Duodenal mucosa (tissue), 2 donors: ENCODE results near the gene TEX30.

Experiments used
- H3K27ac ChIP-seq: one replicate; pipeline ENCODE4 v1.7.0; 2013; ENCODE audit warnings: low read depth, low read length
- H3K27me3 ChIP-seq, 2 donors: one replicate each; pipeline ENCODE4 v1.7.0; 2013; ENCODE audit warnings: low read length in 2 of 2, control low read depth in 1 of 2; ENCODE audit not compliant: insufficient read depth in 2 of 2, control insufficient read depth in 1 of 2
- H3K36me3 ChIP-seq, 2 donors: one replicate each; pipeline ENCODE4 v1.7.0; 2013; ENCODE audit warnings: low read length in 2 of 2, control low read depth in 1 of 2; ENCODE audit not compliant: insufficient read depth in 2 of 2, control insufficient read depth in 1 of 2
- H3K4me1 ChIP-seq, 2 donors: one replicate each; pipeline ENCODE4 v1.7.0; 2013; ENCODE audit warnings: low read length in 2 of 2, control low read depth in 1 of 2; ENCODE audit not compliant: insufficient read depth in 2 of 2, control insufficient read depth in 1 of 2
- H3K4me3 ChIP-seq, 2 donors: one replicate each; pipeline ENCODE4 v1.7.0; 2013; ENCODE audit warnings: low read length in 2 of 2, low read depth in 1 of 2
- H3K9ac ChIP-seq, 2 donors: one replicate each; pipeline ENCODE4 v1.7.0; 2013; ENCODE audit warnings: low read length in 2 of 2, low read depth in 1 of 2
- H3K9me3 ChIP-seq, 2 donors: one replicate each; pipeline ENCODE4 v1.7.0; 2013; ENCODE audit warnings: low read length in 2 of 2, control low read depth in 1 of 2; ENCODE audit not compliant: control insufficient read depth in 1 of 2

TEX30 gene

GRCh38 chr13:102768909-102769308 is 4.7 kb downstream of the TEX30 start:
- no peak overlapping the region for H3K9ac ChIP-seq
- no peaks in the 10 kb centered on the region for H3K9me3 ChIP-seq
- peaks cover 2 to 6% of the 10 kb centered on the region in 2 donors for H3K36me3 ChIP-seq

GRCh38 chr13:102763741-102764140 is 9.8 kb downstream of the TEX30 start:
- H3K36me3 ChIP-seq: peaks cover 2 to 6% of the 10 kb centered on the region in 2 donors
- no peaks in the 10 kb centered on the region for H3K4me1 ChIP-seq
- H3K4me3 ChIP-seq: no peak overlapping the region
- no peak overlapping the region for H3K27ac ChIP-seq
- H3K27me3 ChIP-seq: no peaks in the 10 kb centered on the region
- H3K9ac ChIP-seq: no peak overlapping the region
- H3K9me3 ChIP-seq: no peaks in the 10 kb centered on the region

More at GRCh38 chr13:102768909-102769308, 4.7 kb downstream of the TEX30 start:
- no peak overlapping the region for H3K27ac ChIP-seq
- no peak overlapping the region for H3K4me3 ChIP-seq
- peaks cover 5 to 16% of the 10 kb centered on the region in 2 donors for H3K4me1 ChIP-seq
- no peaks in the 10 kb centered on the region for H3K27me3 ChIP-seq

- H3K9ac ChIP-seq: no peak overlapping the region
- no peaks in the 10 kb centered on the region for H3K36me3 ChIP-seq
- H3K27me3 ChIP-seq: no peaks in the 10 kb centered on the region
- no peak overlapping the region for H3K27ac ChIP-seq
- no peak overlapping the region for H3K4me3 ChIP-seq
- no peaks in the 10 kb centered on the region for H3K9me3 ChIP-seq
- no peaks in the 10 kb centered on the region for H3K4me1 ChIP-seq
Measured at GRCh38 chr13:102761071-102761470, 12.5 kb downstream of the TEX30 start.

GRCh38 chr13:102758842-102759241 is 14.7 kb downstream of the TEX30 start:
- no peak overlapping the region for H3K27ac ChIP-seq
- H3K9me3 ChIP-seq: no peaks in the 10 kb centered on the region
- H3K27me3 ChIP-seq: no peaks in the 10 kb centered on the region
- H3K36me3 ChIP-seq: no peaks in the 10 kb centered on the region
- no peaks in the 10 kb centered on the region for H3K4me1 ChIP-seq
- no peak overlapping the region for H3K4me3 ChIP-seq
- H3K9ac ChIP-seq: no peak overlapping the region

GRCh38 chr13:102757006-102757405 is 16.6 kb downstream of the TEX30 start:
- Histone ChIP-seq H3K27me3 (no peaks in the 10 kb centered on the region), H3K9ac (no peak overlapping the region), H3K9me3 (no peaks in the 10 kb centered on the region), H3K27ac (no peak overlapping the region), H3K36me3 (no peaks in the 10 kb centered on the region), H3K4me3 (no peak overlapping the region), H3K4me1 (no peaks in the 10 kb centered on the region)

GRCh38 chr13:102751886-102752285 is 21.7 kb downstream of the TEX30 start:
- Histone ChIP-seq H3K27ac (no peak overlapping the region), H3K27me3 (no peaks in the 10 kb centered on the region), H3K4me3 (no peak overlapping the region), H3K9ac (no peak overlapping the region), H3K9me3 (no peaks in the 10 kb centered on the region), H3K36me3 (no peaks in the 10 kb centered on the region), H3K4me1 (no peaks in the 10 kb centered on the region)

- Histone ChIP-seq H3K9me3 (peaks cover 4 to 5% of the 10 kb centered on the region in 2 donors), H3K9ac (no peak overlapping the region), H3K27me3 (peaks cover 0 to 6% of the 10 kb centered on the region in 2 donors), H3K27ac (no peak overlapping the region), H3K36me3 (no peaks in the 10 kb centered on the region), H3K4me3 (no peak overlapping the region), H3K4me1 (no peaks in the 10 kb centered on the region)
Measured at GRCh38 chr13:102742506-102742905, 31.1 kb downstream of the TEX30 start.

GRCh38 chr13:102742101-102742500 is 31.5 kb downstream of the TEX30 start:
- no peak overlapping the region for H3K27ac ChIP-seq
- H3K4me1 ChIP-seq: no peaks in the 10 kb centered on the region
- no peak overlapping the region for H3K4me3 ChIP-seq
- peaks cover 4 to 5% of the 10 kb centered on the region in 2 donors for H3K9me3 ChIP-seq
- H3K27me3 ChIP-seq: peaks cover 0 to 6% of the 10 kb centered on the region in 2 donors
- H3K9ac ChIP-seq: no peak overlapping the region
- H3K36me3 ChIP-seq: no peaks in the 10 kb centered on the region

GRCh38 chr13:102729560-102730270 is 43.9 kb downstream of the TEX30 start:
- Histone ChIP-seq H3K36me3 (no peaks in the 10 kb centered on the region), H3K9ac (no peak overlapping the region), H3K9me3 (no peaks in the 10 kb centered on the region), H3K4me1 (no peaks in the 10 kb centered on the region), H3K27me3 (no peaks in the 10 kb centered on the region), H3K27ac (no peak overlapping the region), H3K4me3 (no peak overlapping the region)

- H3K9ac ChIP-seq: no peak overlapping the region
Measured at GRCh38 chr13:102726430-102726829, 47.2 kb downstream of the TEX30 start.

More at GRCh38 chr13:102726430-102726829, 47.2 kb downstream of the TEX30 start:
- H3K36me3 ChIP-seq: no peaks in the 10 kb centered on the region
- no peaks in the 10 kb centered on the region for H3K27me3 ChIP-seq
- H3K9me3 ChIP-seq: no peaks in the 10 kb centered on the region
- no peaks in the 10 kb centered on the region for H3K4me1 ChIP-seq
- no peak overlapping the region for H3K27ac ChIP-seq
- H3K4me3 ChIP-seq: no peak overlapping the region
